CD4-positive, alpha-beta T cell treated with Interleukin-4 for 4 hours (primary cell): ENCODE results near the gene MRPL54.
"Not testable (repeated sequence)": the region's sequence is repeated elsewhere in the genome, so short reads cannot be mapped to it uniquely, and the experiment has no call there.

Experiments
- DNase-seq: peaks from one replicate; pipeline ENCODE4 v3.0.0-alpha.2; 2020

MRPL54 gene

GRCh38 chr19:3813473-3814392 lies 51.3 kb downstream of the MRPL54 start:
- DNase-seq = peak; percentile 30

DNA sequence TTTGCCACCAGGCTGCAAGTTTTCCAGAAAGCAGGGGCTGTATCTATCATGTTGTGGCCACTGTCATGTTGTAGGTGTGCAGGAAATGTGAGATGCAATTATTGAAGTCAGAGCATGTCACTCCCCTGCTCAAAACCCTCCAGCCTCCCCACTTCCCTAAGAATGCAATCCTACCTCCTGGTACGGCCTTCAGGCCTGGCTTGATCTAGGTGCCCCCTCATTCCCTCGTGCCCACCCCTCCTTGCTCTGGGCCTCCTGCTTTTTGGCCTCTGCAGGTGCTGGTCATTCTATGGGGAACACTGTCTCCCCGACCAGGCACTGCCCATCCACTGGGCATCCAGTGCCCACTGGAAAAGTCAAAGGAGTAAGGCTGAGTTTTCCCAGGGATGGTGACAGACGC lies 52.2 kb downstream of the MRPL54 start:
- DNase-seq = no peak

DNA sequence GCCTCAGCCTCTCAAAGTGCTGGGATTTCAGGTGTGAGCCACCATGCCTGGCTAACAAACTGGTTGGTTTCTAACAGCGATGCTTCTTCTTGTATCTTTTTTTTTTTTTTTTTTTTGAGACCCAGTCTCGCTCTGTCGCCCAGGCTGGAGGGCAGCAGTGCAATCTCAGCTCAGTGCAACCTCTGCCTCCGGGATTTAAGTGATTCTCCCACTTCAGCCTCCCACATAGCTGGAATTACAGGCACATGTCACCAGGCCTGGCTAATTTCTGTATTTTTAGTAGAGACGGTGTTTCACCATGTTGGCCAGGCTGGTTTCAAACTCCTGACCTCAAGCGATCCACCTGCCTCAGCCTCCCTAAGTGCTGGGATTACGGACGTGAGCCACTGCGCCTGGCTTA lies 53.7 kb downstream of the MRPL54 start:
- DNase-seq = not testable (repeated sequence)

DNA sequence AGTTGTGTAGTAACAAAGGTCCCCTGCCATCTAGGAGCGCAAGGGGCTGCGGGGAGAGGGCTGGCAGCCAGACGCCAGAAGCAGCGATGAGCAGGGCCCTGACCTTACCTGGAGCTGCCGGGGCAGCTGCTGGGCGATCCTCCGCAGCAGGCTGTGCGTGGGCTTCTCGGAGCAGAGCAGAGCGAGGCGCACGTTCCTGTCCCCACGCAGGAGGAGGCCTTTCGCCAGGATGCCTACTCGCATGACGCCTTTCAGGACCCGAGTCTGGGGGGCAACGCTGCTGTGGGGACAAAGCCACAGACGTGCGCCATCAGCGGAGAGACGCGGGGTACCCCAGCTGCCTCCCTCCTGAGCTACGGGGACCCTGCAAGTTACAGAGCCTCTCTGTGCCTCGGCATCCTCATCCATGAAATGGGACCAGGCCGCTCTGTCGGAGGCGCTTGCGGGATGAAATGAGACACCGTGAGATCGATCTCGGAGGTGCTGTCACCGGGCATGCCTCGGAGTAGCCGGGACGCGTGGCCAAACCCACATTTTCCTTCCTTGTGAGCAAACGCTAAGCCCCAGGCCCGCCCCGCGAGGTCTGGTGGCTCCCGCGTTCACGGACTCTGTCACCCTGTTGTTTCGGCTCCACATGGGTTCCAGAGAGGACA lies 54.2 kb downstream of the MRPL54 start:
- no peak for DNase-seq
